Pancreas (tissue), 10 donors: Measurements from ENCODE around the gene AGMO. TPM values are rescaled to one million over a fixed set of nuclear protein-coding genes. Genes with fewer than 3 reads are reported as not detected.

Experiments used
- ATAC-seq, 4 donors: fragments of 200-7000 bp; cut with Tn5 transposase; one replicate each; pipeline versions ENCODE4 v1.8.0 to v1.9.1; 2020; ENCODE audit warnings: mild to moderate bottlenecking in 4 of 4, moderate library complexity in 4 of 4
- DNase-seq, 6 donors: peaks; one replicate each; pipeline ENCODE4 v3.0.0-alpha.2; 2020
- FAIRE-seq: peaks from 2 replicates; lab custom pipeline; 2012; peaks lifted over from hg19 to GRCh38; lab: Jason Lieb, UNC
- H3K27ac ChIP-seq, 4 donors: fragments of 200-600 bp; sonication (generic); 1 replicate in 3 of 4; 2 replicates in 1 of 4; pipeline versions ENCODE4 v1.5.0 to v1.8.0; 2020
- H3K27me3 ChIP-seq, 4 donors: fragments of 200-600 bp; one replicate each; pipeline ENCODE4 v1.8.0; 2021
- H3K36me3 ChIP-seq, 3 donors: fragments of 200-600 bp; sonication (generic) in 1 of 3; one replicate each; pipeline versions ENCODE4 v1.5.0 to v1.8.0; 2020 to 2021
- H3K4me1 ChIP-seq, 3 donors: fragments of 200-600 bp; one replicate each; pipeline ENCODE4 v1.8.0; 2021
- H3K4me3 ChIP-seq, 4 donors: fragments of 200-600 bp; sonication (generic) in 2 of 4; one replicate each; pipeline versions ENCODE4 v1.5.0 to v1.8.0; 2020 to 2021
- H3K9me3 ChIP-seq, 4 donors: fragments of 200-600 bp; one replicate each; pipeline ENCODE4 v1.8.0; 2021
- CTCF ChIP-seq, 4 donors: fragments of 200-600 bp; sonication (generic) in 3 of 4; IDR thresholded peaks; one replicate each; pipeline versions ENCODE4 v1.5.0 to v1.8.0; 2021; ENCODE audit warnings: antibody characterized with exemption in 4 of 4
- WGBS, 2 donors: extraction: QIAGEN DNeasy Blood & Tissue Kit; methylation state at CpG; one replicate each; pipeline ENCODE4 v1.1.7; 2013; 5-methylcytosine and 5-hydroxymethylcytosine counted together
- intact Hi-C, 3 donors: fragments of 100-400 bp; cut with DNase I; formaldehyde crosslinking; loops; one replicate each; pipeline versions ENCODE4 v1.11.1 to v1.14.2; 2022
- polyA plus RNA-seq, 2 donors: library from polyadenylated mRNA; stranded (reverse); fragments of 200-250 nt; gene quantifications; one replicate each; pipeline ENCODE4 v1.2.3, GENCODE V29; 2013
- total RNA-seq, 6 donors: library from RNA; stranded (reverse); fragmentation: NEBNext Ultra II Directional in 4 of 6; extraction: Animal tissue kit (Norgen Biotek cat#: 25700) in 4 of 6; gene quantifications; one replicate each; pipeline versions ENCODE4 v1.2.1 to v1.2.4, GENCODE V29; 2021 to 2023
- donor health status: healthy with polysubstance abuse.
- donor health status: DM: no; HTN: no; CAD: no; lungs with moderate emphysema.
- donor health status: DM: no; HTN: no; CAD: no.
- donor health status: control.
- donor health status: control.
- donor health status: Bipolar disorder and iron deficiency.
- donor health status: DM: yes; HTN: yes; CAD: no.
- donor health status: DM: no; HTN: no; CAD: no.
- donor health status: DM: no; HTN: no; CAD: no.
- donor health status: DM: yes; HTN: yes; CAD: no.

The AGMO gene
- total and polyA plus RNA-seq, 8 donors: 0.09 to 0.25 (median 0.19) TPM; not detected in 3

GRCh38 chr7:15367897-15368296 is 193.9 kb downstream of the AGMO start:
- ATAC-seq: no peak
- Histone ChIP-seq H3K27me3 (no peaks in the 10 kb centered on the region), H3K36me3 (no peaks in the 10 kb centered on the region), H3K27ac (no peak overlapping the region), H3K4me3 (no peak overlapping the region), H3K4me1 (no peaks in the 10 kb centered on the region), H3K9me3 (no peaks in the 10 kb centered on the region)
- intact Hi-C loops: no loop called here
- WGBS, 2 donors: 87% methylated on average over 3 of the region's 3 CpGs
- no peak for TF ChIP-seq CTCF (IDR thresholded peaks at IDR 0.05)
- DNase-seq: no peak
- no peak for FAIRE-seq

- no peak for TF ChIP-seq CTCF (IDR thresholded peaks at IDR 0.05)
- intact Hi-C loops: no loop called here
- no peak for FAIRE-seq
- Histone ChIP-seq H3K27ac (no peak overlapping the region), H3K36me3 (no peaks in the 10 kb centered on the region), H3K4me1 (no peaks in the 10 kb centered on the region), H3K9me3 (no peaks in the 10 kb centered on the region), H3K27me3 (no peaks in the 10 kb centered on the region), H3K4me3 (no peak overlapping the region)
- 55 to 62% methylated on average over 5 of the region's 5 CpGs for WGBS, 2 donors
- no peak for ATAC-seq
- DNase-seq: no peak
Observed at GRCh38 chr7:15358112-15358511, 203.7 kb downstream of the AGMO start.

GRCh38 chr7:15352421-15353206 is 209.2 kb downstream of the AGMO start:
- no peak for FAIRE-seq
- no peaks in the 10 kb centered on the region for H3K9me3 ChIP-seq
- TF ChIP-seq CTCF (IDR thresholded peaks at IDR 0.05): no peak
- WGBS, 2 donors: 80 to 83% methylated on average over 20 of the region's 20 CpGs
- H3K4me1 ChIP-seq: no peaks in the 10 kb centered on the region
- intact Hi-C loops: no loop called here
- ATAC-seq: no peak
- no peak overlapping the region for H3K27ac ChIP-seq
- no peaks in the 10 kb centered on the region for H3K27me3 ChIP-seq
- no peak overlapping the region for H3K4me3 ChIP-seq
- DNase-seq: no peak
- H3K36me3 ChIP-seq: no peaks in the 10 kb centered on the region

GRCh38 chr7:15345216-15345615 is 216.6 kb downstream of the AGMO start:
- ATAC-seq (no peak), DNase-seq (no peak), FAIRE-seq (no peak)
- Histone ChIP-seq H3K27me3 (peaks cover 0 to 4% (median 0%) of the 10 kb centered on the region in 4 donors), H3K36me3 (no peaks in the 10 kb centered on the region), H3K4me1 (no peaks in the 10 kb centered on the region), H3K9me3 (no peaks in the 10 kb centered on the region), H3K27ac (no peak overlapping the region), H3K4me3 (no peak overlapping the region)
- intact Hi-C loops: no loop called here
- WGBS, 2 donors: 15 to 33% methylated on average over 1 of the region's 1 CpG
- no peak for TF ChIP-seq CTCF (IDR thresholded peaks at IDR 0.05)

- TF ChIP-seq CTCF (IDR thresholded peaks at IDR 0.05): no peak
- H3K27me3 ChIP-seq: peaks cover 0 to 4% (median 0%) of the 10 kb centered on the region in 4 donors
- no peaks in the 10 kb centered on the region for H3K4me1 ChIP-seq
- H3K9me3 ChIP-seq: no peaks in the 10 kb centered on the region
- intact Hi-C loops: no loop called here
- DNase-seq (no peak), FAIRE-seq (no peak), ATAC-seq (no peak)
- no peaks in the 10 kb centered on the region for H3K36me3 ChIP-seq
- H3K27ac ChIP-seq: no peak overlapping the region
- H3K4me3 ChIP-seq: no peak overlapping the region
- 59 to 75% methylated on average over 4 of the region's 4 CpGs for WGBS, 2 donors
Observed at GRCh38 chr7:15341817-15342216, 220.0 kb downstream of the AGMO start.
